H1 (cell line): ENCODE results near the gene IDI1. TPM values are rescaled to one million over a fixed set of nuclear protein-coding genes. Genes with fewer than 3 reads are reported as not detected.
A peak's percentile ranks its signal among the peaks of the same experiment; 100 is the strongest.

Experiments
- CTCF ChIA-PET: fragments of 300-600 bp; sonication (Branson Sonifier 250); formaldehyde crosslinking; loops from one replicate; lab custom pipeline; 2021; ENCODE audit not compliant: partially characterized antibody; lab: Charles Lee
- POLR2A ChIA-PET: fragments of 300-600 bp; sonication (Branson Sonifier 250); formaldehyde crosslinking; loops from one replicate; lab custom pipeline; 2021; ENCODE audit warnings: inconsistent platforms; ENCODE audit not compliant: partially characterized antibody; lab: Charles Lee
- DNase-seq, 2 experiments: peaks; one replicate each; pipeline versions ENCODE4 v3.0.0 to v3.0.0-alpha.2; 2010 to 2022; ENCODE audit warnings: low spot score in 2 of 2, low read depth in 1 of 2, mixed read lengths in 1 of 2
- FAIRE-seq: peaks from 2 replicates; lab custom pipeline; 2011; peaks lifted over from hg19 to GRCh38; lab: Jason Lieb, UNC
- H2AFZ ChIP-seq: 2 replicates; pipeline ENCODE4 v1.8.1; 2012; ENCODE audit warnings: low read length, inconsistent platforms
- H2AK5ac ChIP-seq: 2 replicates; pipeline ENCODE4 v1.6.1; 2013; ENCODE audit warnings: low read depth, low read length
- H2BK120ac ChIP-seq: replicated peaks from 2 replicates; pipeline ENCODE3; 2013; ENCODE audit warnings: low read depth, low read length, inconsistent platforms
- H2BK12ac ChIP-seq: 2 replicates; pipeline ENCODE4 v1.6.1; 2013; ENCODE audit warnings: low read depth, low read length
- H2BK15ac ChIP-seq: 2 replicates; pipeline ENCODE4 v1.6.1; 2013; ENCODE audit warnings: low read length
- H2BK20ac ChIP-seq: 2 replicates; pipeline ENCODE4 v1.6.1; 2013; ENCODE audit warnings: low read length
- H2BK5ac ChIP-seq: 2 replicates; pipeline ENCODE4 v1.6.1; 2013; ENCODE audit warnings: low read depth, low read length
- H3K14ac ChIP-seq: 2 replicates; pipeline ENCODE4 v1.6.1; 2013; ENCODE audit warnings: inconsistent platforms; ENCODE audit not compliant: insufficient read length
- H3K18ac ChIP-seq: 2 replicates; pipeline ENCODE4 v1.6.1; 2013; ENCODE audit warnings: low read length; ENCODE audit errors: extremely low read depth
- H3K23ac ChIP-seq: 2 replicates; pipeline ENCODE4 v1.6.1; 2013; ENCODE audit warnings: inconsistent platforms; ENCODE audit not compliant: insufficient read length
- H3K23me2 ChIP-seq: 2 replicates; pipeline ENCODE4 v1.6.1; 2013; ENCODE audit warnings: low read depth, low read length
- H3K27ac ChIP-seq: 2 replicates; pipeline ENCODE4 v1.6.1; 2011; ENCODE audit warnings: low read depth, low read length, inconsistent platforms
- H3K27me3 ChIP-seq, 4 experiments: replicated peaks in 1 of 4; 1 replicate in 1 of 4; 2 replicates in 3 of 4; pipeline versions ENCODE4 v1.6.1 to v1.8.1; 2011 to 2013; ENCODE audit warnings: low read length in 3 of 4, mild to moderate bottlenecking in 3 of 4, inconsistent platforms in 2 of 4, mixed read lengths in 2 of 4, moderate library complexity in 1 of 4; ENCODE audit not compliant: control insufficient read depth in 3 of 4, insufficient read depth in 3 of 4; ENCODE audit errors: extremely low read depth in 1 of 4
- H3K36me3 ChIP-seq, 4 experiments: 2 replicates each; pipeline versions ENCODE4 v1.6.1 to v1.8.1; 2011 to 2013; ENCODE audit warnings: mild to moderate bottlenecking in 4 of 4, low read length in 3 of 4, moderate library complexity in 2 of 4, control low read depth in 1 of 4, inconsistent platforms in 1 of 4; ENCODE audit not compliant: insufficient read depth in 4 of 4, control insufficient read depth in 2 of 4
- H3K4ac ChIP-seq: replicated peaks from 2 replicates; pipeline ENCODE3; 2013; ENCODE audit warnings: low read length, low read depth, mixed read lengths, inconsistent platforms; ENCODE audit not compliant: insufficient read length
- H3K4me1 ChIP-seq, 4 experiments: replicated peaks in 1 of 4; 1 replicate in 1 of 4; 2 replicates in 3 of 4; pipeline versions ENCODE4 v1.6.1 to v1.8.1; 2011 to 2013; ENCODE audit warnings: low read length in 3 of 4, inconsistent platforms in 2 of 4, mixed read lengths in 1 of 4; ENCODE audit not compliant: insufficient read depth in 4 of 4, control insufficient read depth in 3 of 4
- H3K4me2 ChIP-seq, 2 experiments: 2 replicates each; pipeline versions ENCODE4 v1.6.1 to v1.8.1; 2011 to 2013; ENCODE audit warnings: low read depth in 2 of 2, low read length in 2 of 2, control low read depth in 1 of 2, inconsistent platforms in 1 of 2, mild to moderate bottlenecking in 1 of 2; ENCODE audit not compliant: insufficient read depth in 1 of 2
- H3K4me3 ChIP-seq, 4 experiments: fragments of 200-600, 300-600 bp in 1 of 4; sonication (generic), shearing (Covaris generic), sonication (Bioruptor Twin) in 1 of 4; 2 replicates each; pipeline versions ENCODE4 v1.5.1 to v1.8.1; 2011 to 2016; ENCODE audit warnings: low read length in 4 of 4, low read depth in 3 of 4, control low read depth in 2 of 4, inconsistent platforms in 2 of 4, mild to moderate bottlenecking in 2 of 4, mixed read lengths in 1 of 4, moderate library complexity in 1 of 4; ENCODE audit not compliant: insufficient read depth in 2 of 4; ENCODE audit errors: extremely low read depth in 1 of 4
- H3K56ac ChIP-seq: replicated peaks from 2 replicates; pipeline ENCODE3; 2013; ENCODE audit warnings: low read depth, mild to moderate bottlenecking, mixed read lengths, low read length, inconsistent platforms; ENCODE audit not compliant: insufficient read length
- H3K79me1 ChIP-seq: 2 replicates; pipeline ENCODE4 v1.6.1; 2013; ENCODE audit warnings: low read depth, low read length, control low read depth
- H3K79me2 ChIP-seq, 2 experiments: 2 replicates each; pipeline versions ENCODE4 v1.6.1 to v1.8.1; 2012 to 2013; ENCODE audit warnings: low read length in 2 of 2, mild to moderate bottlenecking in 2 of 2, inconsistent platforms in 1 of 2; ENCODE audit not compliant: insufficient read depth in 2 of 2, control insufficient read depth in 1 of 2
- H3K9ac ChIP-seq, 4 experiments: replicated peaks in 1 of 4; 1 replicate in 1 of 4; 2 replicates in 3 of 4; pipeline versions ENCODE4 v1.6.1 to v1.8.1; 2011 to 2013; ENCODE audit warnings: low read depth in 3 of 4, low read length in 3 of 4, control low read depth in 2 of 4, mild to moderate bottlenecking in 2 of 4, moderate library complexity in 2 of 4, inconsistent platforms in 1 of 4; ENCODE audit errors: extremely low read depth in 1 of 4
- H3K9me3 ChIP-seq, 2 experiments: 2 replicates each; pipeline versions ENCODE4 v1.6.1 to v1.8.1; 2012 to 2013; ENCODE audit warnings: mild to moderate bottlenecking in 2 of 2, moderate library complexity in 2 of 2, control low read depth in 1 of 2, inconsistent platforms in 1 of 2, low read depth in 1 of 2, low read length in 1 of 2, mixed read lengths in 1 of 2; ENCODE audit not compliant: insufficient read depth in 2 of 2
- H4K20me1 ChIP-seq, 2 experiments: replicated peaks in 1 of 2; 2 replicates each; pipeline versions ENCODE3 to v1.8.1; 2011 to 2013; ENCODE audit warnings: inconsistent platforms in 2 of 2, low read length in 2 of 2, mild to moderate bottlenecking in 1 of 2; ENCODE audit not compliant: insufficient read depth in 2 of 2, control insufficient read depth in 1 of 2
- H4K5ac ChIP-seq: 2 replicates; pipeline ENCODE4 v1.6.1; 2013; ENCODE audit warnings: low read length, low read depth, mixed read lengths, inconsistent platforms; ENCODE audit not compliant: insufficient read length
- H4K8ac ChIP-seq: 2 replicates; pipeline ENCODE4 v1.8.0; 2013; ENCODE audit warnings: mild to moderate bottlenecking, moderate library complexity, low read length, inconsistent platforms; ENCODE audit not compliant: insufficient read depth; ENCODE audit errors: extremely low read depth
- H4K91ac ChIP-seq: replicated peaks from 2 replicates; pipeline ENCODE3; 2013; ENCODE audit warnings: low read length, mixed read lengths, inconsistent platforms; ENCODE audit not compliant: insufficient read length
- BCL11A ChIP-seq, 2 experiments: IDR thresholded peaks; one replicate each; pipeline ENCODE4 v1.6.1; 2011; ENCODE audit warnings: low read depth in 2 of 2, low read length in 2 of 2, mild to moderate bottlenecking in 2 of 2
- EP300 ChIP-seq, 2 experiments: IDR thresholded peaks; 1 replicate in 1 of 2; 2 replicates in 1 of 2; pipeline ENCODE4 v1.6.1; 2011 to 2012; ENCODE audit warnings: low read depth in 2 of 2, low read length in 2 of 2, mild to moderate bottlenecking in 2 of 2, borderline replicate concordance in 1 of 2, inconsistent platforms in 1 of 2, moderate library complexity in 1 of 2
- KDM4A ChIP-seq: IDR thresholded peaks from one replicate; pipeline ENCODE4 v1.7.1; 2012; ENCODE audit warnings: low read depth, mild to moderate bottlenecking, moderate library complexity, low read length, inconsistent platforms; ENCODE audit not compliant: severe bottlenecking
- WGBS, 2 experiments: shearing (Covaris generic) in 1 of 2; methylation state at CpG; one replicate each; pipeline versions ENCODE4 v1.1.6 to v1.1.7; 2013 to 2015; ENCODE audit warnings: low lambda C conversion rate in 2 of 2, mixed read lengths in 2 of 2, inconsistent platforms in 1 of 2, low coverage in 1 of 2, missing lambda C conversion rate in 1 of 2; ENCODE audit not compliant: insufficient replicate concordance in 2 of 2, insufficient coverage in 1 of 2, insufficient read length in 1 of 2; ENCODE audit errors: extremely low coverage in 1 of 2, missing lambda C conversion rate in 1 of 2; 5-methylcytosine and 5-hydroxymethylcytosine counted together
- polyA plus RNA-seq, 7 experiments: library from polyadenylated mRNA; depleted of rRNA in 3 of 7; stranded (reverse) in 5 of 7; unstranded in 2 of 7; fragments of >200 nt in 5 of 7; fragments of 200-250 nt in 2 of 7; gene quantifications; 1 replicate in 5 of 7; 2 replicates in 1 of 7; 4 replicates in 1 of 7; pipeline versions ENCODE4 v1.2.1 to v1.2.3, GENCODE V29; 2011 to 2013; ENCODE audit warnings: missing spikeins in 2 of 7, mixed read lengths in 2 of 7
- total RNA-seq: library from RNA; stranded (reverse); fragmentation: NEBNext Ultra II Directional; extraction: Animal tissue kit (Norgen Biotek cat#: 25700); gene quantifications from 2 replicates; pipeline ENCODE4 v1.2.1, GENCODE V29; 2021

Gene IDI1
- total and polyA plus RNA-seq, 2 of the 8 experiments (the other 6 are each of a cell fraction or from before 2014, with no cell fraction given) = 35.3 to 56.6 TPM

- Histone ChIP-seq H2BK20ac (no peak overlapping the region), H2BK120ac (no peak overlapping the region), H3K4me2 (no peak overlapping the region), H3K27ac (no peak overlapping the region), H4K91ac (no peak overlapping the region), H4K8ac (peak overlapping the region; percentile 20; the same call in 1 of the 2 replicates), H3K56ac (no peak overlapping the region), H3K4ac (no peak overlapping the region), H2BK15ac (no peak overlapping the region), H3K27me3 (no peaks in the 10 kb centered on the region), H2AK5ac (no peak overlapping the region), H3K23ac (no peak overlapping the region), H3K9ac (no peak overlapping the region; a peak in 1 of 7 replicates), H3K4me3 (no peak overlapping the region), H2AFZ (no peak overlapping the region), H2BK12ac (no peak overlapping the region), H3K36me3 (no peaks in the 10 kb centered on the region), H3K23me2 (no peaks in the 10 kb centered on the region; the same call in 1 of the 2 replicates), H2BK5ac (no peak overlapping the region), H3K9me3 (no peaks in the 10 kb centered on the region), H3K4me1 (peaks cover 0 to 9% (median 1%) of the 10 kb centered on the region in 4 experiments; a peak in 3 of 7 replicates), H3K18ac (no peak overlapping the region), H4K20me1 (peaks cover 1 to 5% of the 10 kb centered on the region in 2 experiments), H3K14ac (no peak overlapping the region), H3K79me2 (peaks cover 4 to 61% of the 10 kb centered on the region in 2 experiments; a peak in 3 of 4 replicates), H3K79me1 (peaks cover 10% of the 10 kb centered on the region; the same call in 1 of the 2 replicates), H4K5ac (no peak overlapping the region)
- DNase-seq = no peak
- ChIA-PET POLR2A (no interaction called here), CTCF (interaction anchor here (0.7 to 1.2 kb wide), 3 partner anchors 12 to 50 kb away, joined by 3 to 4 read pairs (median 3); no protein-coding TSS in a partner anchor)
- TF ChIP-seq BCL11A (IDR thresholded peaks at IDR 0.05; ENCODE audit: low read depth in 2 of 2, low read length in 2 of 2) = no peak
- no peak for TF ChIP-seq EP300 (IDR thresholded peaks at IDR 0.05; ENCODE audit: borderline replicate concordance in 1 of 2, low read depth in 2 of 2, low read length in 2 of 2)
- TF ChIP-seq KDM4A = no peak
- no peak for FAIRE-seq
- 93% methylated on average over 8 of the region's 8 CpGs; no CpG with 5 or more reads in 1 of the 2 experiments for WGBS, 2 experiments
Measured at GRCh38 chr10:1059902-1060301, 11.0 kb upstream of the IDI1 start.
